Fibroblast of lung (primary cell): ENCODE data around the gene SH3GL2. TPM values are rescaled to one million over a fixed set of nuclear protein-coding genes. Genes with fewer than 3 reads are reported as not detected.

Experiments
- DNase-seq, 2 donors: peaks; one replicate each; pipeline versions ENCODE4 v3.0.0 to v3.0.0-alpha.2; 2010; ENCODE audit warnings: low read depth in 2 of 2
- H2AFZ ChIP-seq: 2 replicates; pipeline ENCODE4 v1.5.1; 2012; ENCODE audit warnings: low read length, control low read depth, inconsistent platforms
- H3K27ac ChIP-seq: 2 replicates; pipeline ENCODE4 v1.5.1; 2011; ENCODE audit warnings: low read length, control low read depth; ENCODE audit not compliant: insufficient read depth
- H3K27me3 ChIP-seq: 2 replicates; pipeline ENCODE4 v1.5.1; 2011; ENCODE audit warnings: mild to moderate bottlenecking, low read length; ENCODE audit not compliant: control insufficient read depth, insufficient read depth
- H3K36me3 ChIP-seq: 2 replicates; pipeline ENCODE4 v1.5.1; 2011; ENCODE audit warnings: low read length; ENCODE audit not compliant: control insufficient read depth, insufficient read depth
- H3K4me1 ChIP-seq: 2 replicates; pipeline ENCODE4 v1.5.1; 2011; ENCODE audit warnings: low read length; ENCODE audit not compliant: control insufficient read depth, insufficient read depth; ENCODE audit errors: extremely low read depth
- H3K4me2 ChIP-seq: 2 replicates; pipeline ENCODE4 v1.5.1; 2011; ENCODE audit warnings: low read length, control low read depth; ENCODE audit not compliant: insufficient read depth; ENCODE audit errors: extremely low read depth
- H3K4me3 ChIP-seq, 4 experiments: fragments of 200-600 bp in 1 of 4; sonication (generic) in 1 of 4; replicated peaks in 1 of 4; 2 replicates each; pipeline ENCODE4 v1.5.1; 2011 to 2016; ENCODE audit warnings: low read length in 4 of 4, low read depth in 3 of 4, mild to moderate bottlenecking in 3 of 4, control low read depth in 2 of 4, inconsistent platforms in 1 of 4, mixed read lengths in 1 of 4; ENCODE audit not compliant: insufficient read depth in 1 of 4; ENCODE audit errors: control extremely low read depth in 1 of 4
- H3K79me2 ChIP-seq: 2 replicates; pipeline ENCODE4 v1.5.1; 2012; ENCODE audit warnings: mild to moderate bottlenecking, low read length, inconsistent platforms; ENCODE audit not compliant: control insufficient read depth, insufficient read depth
- H3K9ac ChIP-seq: 2 replicates; pipeline ENCODE4 v1.5.1; 2011; ENCODE audit warnings: mild to moderate bottlenecking, low read length, control low read depth; ENCODE audit not compliant: insufficient read depth
- H3K9me3 ChIP-seq: 2 replicates; pipeline ENCODE4 v1.5.1; 2012; ENCODE audit warnings: low read depth, low read length; ENCODE audit not compliant: control insufficient read depth, insufficient read depth
- H4K20me1 ChIP-seq: 2 replicates; pipeline ENCODE4 v1.5.1; 2011; ENCODE audit warnings: low read length; ENCODE audit not compliant: control insufficient read depth, insufficient read depth; ENCODE audit errors: extremely low read depth
- EZH2 ChIP-seq: IDR thresholded peaks from 2 replicates; pipeline ENCODE4 v1.5.1; 2012; ENCODE audit warnings: low read length, control low read depth, mild to moderate bottlenecking; ENCODE audit errors: missing control alignments
- polyA plus RNA-seq, 2 donors: library from polyadenylated mRNA; depleted of rRNA in 1 of 2; stranded (reverse) in 1 of 2; unstranded in 1 of 2; fragments of >200 nt; gene quantifications; 2 replicates each; pipeline ENCODE4 v1.2.1, GENCODE V29; 2011 to 2012; ENCODE audit warnings: missing spikeins in 1 of 2
- total RNA-seq: library from RNA; depleted of rRNA; stranded (reverse); fragments of >200 nt; gene quantifications from 2 replicates; pipeline ENCODE4 v1.2.1, GENCODE V29; 2014
- TF ChIP-seq, protein P1 (sequence below), 2 donors: IDR thresholded peaks in 1 of 2; conservative IDR thresholded peaks in 1 of 2; 1 replicate in 1 of 2; 2 replicates in 1 of 2; pipeline ENCODE4 v1.5.1; 2011 to 2012; ENCODE audit warnings: low read length in 2 of 2, control low read depth in 1 of 2, inconsistent platforms in 1 of 2, low read depth in 1 of 2, mild to moderate bottlenecking in 1 of 2

Gene SH3GL2
- total and polyA plus RNA-seq, 2 donors (not counting 1 experiment from before 2014, with no cell fraction given): 0.17 TPM; not detected in 1

GRCh38 chr9:17810728-17811571 lies 232.1 kb downstream of the SH3GL2 start:
- no peak overlapping the region for H3K27ac ChIP-seq
- no peak for TF ChIP-seq EZH2
- TF ChIP-seq, protein P1, sequence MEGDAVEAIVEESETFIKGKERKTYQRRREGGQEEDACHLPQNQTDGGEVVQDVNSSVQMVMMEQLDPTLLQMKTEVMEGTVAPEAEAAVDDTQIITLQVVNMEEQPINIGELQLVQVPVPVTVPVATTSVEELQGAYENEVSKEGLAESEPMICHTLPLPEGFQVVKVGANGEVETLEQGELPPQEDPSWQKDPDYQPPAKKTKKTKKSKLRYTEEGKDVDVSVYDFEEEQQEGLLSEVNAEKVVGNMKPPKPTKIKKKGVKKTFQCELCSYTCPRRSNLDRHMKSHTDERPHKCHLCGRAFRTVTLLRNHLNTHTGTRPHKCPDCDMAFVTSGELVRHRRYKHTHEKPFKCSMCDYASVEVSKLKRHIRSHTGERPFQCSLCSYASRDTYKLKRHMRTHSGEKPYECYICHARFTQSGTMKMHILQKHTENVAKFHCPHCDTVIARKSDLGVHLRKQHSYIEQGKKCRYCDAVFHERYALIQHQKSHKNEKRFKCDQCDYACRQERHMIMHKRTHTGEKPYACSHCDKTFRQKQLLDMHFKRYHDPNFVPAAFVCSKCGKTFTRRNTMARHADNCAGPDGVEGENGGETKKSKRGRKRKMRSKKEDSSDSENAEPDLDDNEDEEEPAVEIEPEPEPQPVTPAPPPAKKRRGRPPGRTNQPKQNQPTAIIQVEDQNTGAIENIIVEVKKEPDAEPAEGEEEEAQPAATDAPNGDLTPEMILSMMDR (conservative IDR thresholded peaks at IDR 0.05 in 1 of 2, IDR thresholded peaks at IDR 0.05 in 1 of 2; ENCODE audit: low read depth in 1 of 2, low read length in 2 of 2): peak; percentile 83 to 88
- no peaks in the 10 kb centered on the region for H3K36me3 ChIP-seq
- no peak overlapping the region for H3K4me3 ChIP-seq
- no peak overlapping the region for H2AFZ ChIP-seq
- no peaks in the 10 kb centered on the region for H3K79me2 ChIP-seq
- no peak overlapping the region for H3K4me2 ChIP-seq
- peak; percentile 31 to 79 for DNase-seq
- no peaks in the 10 kb centered on the region for H4K20me1 ChIP-seq
- H3K9ac ChIP-seq: no peak overlapping the region
- no peaks in the 10 kb centered on the region for H3K27me3 ChIP-seq
- H3K9me3 ChIP-seq: no peaks in the 10 kb centered on the region
- H3K4me1 ChIP-seq: no peaks in the 10 kb centered on the region

DNA sequence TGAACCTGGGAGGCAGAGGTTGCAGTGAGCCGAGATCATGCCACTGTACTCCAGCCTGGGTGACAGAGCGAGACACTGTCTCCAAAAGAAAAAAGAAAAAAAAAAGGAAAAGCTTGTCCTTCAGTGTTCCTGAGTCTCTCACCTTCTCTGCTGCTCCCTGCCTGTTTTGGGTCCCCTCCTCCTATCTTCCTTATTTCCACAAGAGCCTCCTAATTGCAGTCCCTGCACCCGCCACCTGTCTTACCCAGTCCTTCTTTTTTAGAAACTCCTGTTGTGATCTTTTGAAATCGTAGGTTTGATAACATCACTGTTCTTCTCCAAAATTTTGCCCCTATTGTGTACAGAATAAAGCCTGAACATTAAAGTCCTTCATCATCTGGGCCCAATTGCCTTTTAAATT lies 234.9 kb downstream of the SH3GL2 start:
- H3K4me1 ChIP-seq: no peaks in the 10 kb centered on the region
- no peaks in the 10 kb centered on the region for H3K27me3 ChIP-seq
- TF ChIP-seq EZH2: no peak
- TF ChIP-seq, protein P1 (conservative IDR thresholded peaks at IDR 0.05 in 1 of 2, IDR thresholded peaks at IDR 0.05 in 1 of 2; ENCODE audit: low read depth in 1 of 2, low read length in 2 of 2): no peak

DNA sequence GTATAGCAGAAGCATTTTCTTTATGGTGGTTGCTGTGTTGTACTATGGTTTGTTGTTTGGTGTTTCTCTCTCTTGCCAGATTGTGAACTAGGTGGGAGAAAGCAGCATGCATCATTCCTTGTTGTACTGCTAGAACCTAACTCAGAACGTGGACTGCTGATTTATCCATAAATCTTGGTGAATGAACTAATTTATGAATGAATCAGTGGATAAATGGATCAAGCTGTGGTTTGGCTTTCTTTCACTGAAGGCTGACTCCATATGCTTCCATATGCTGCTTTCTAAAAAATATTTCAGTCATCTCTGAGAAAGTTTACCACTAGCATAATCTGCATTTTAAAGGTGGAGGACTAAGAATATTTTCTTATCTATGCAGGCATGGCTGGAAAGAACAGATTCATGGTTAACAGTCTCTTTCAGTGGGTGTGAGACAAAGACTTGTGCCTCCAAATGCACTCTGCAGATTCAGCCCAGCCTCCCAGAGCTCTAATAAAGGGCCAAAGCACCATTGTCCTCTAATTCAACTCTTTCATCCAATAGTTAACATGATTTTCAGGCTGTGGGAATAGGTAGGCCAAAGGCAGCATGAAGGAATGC lies 237.7 kb downstream of the SH3GL2 start:
- TF ChIP-seq EZH2: no peak
- TF ChIP-seq, protein P1 (conservative IDR thresholded peaks at IDR 0.05 in 1 of 2, IDR thresholded peaks at IDR 0.05 in 1 of 2; ENCODE audit: low read depth in 1 of 2, low read length in 2 of 2): no peak

More for the DNA sequence above, 234.9 kb downstream of the SH3GL2 start:
- H3K27ac ChIP-seq: no peak overlapping the region
- no peak for DNase-seq
- H3K9ac ChIP-seq: no peak overlapping the region
- H3K9me3 ChIP-seq: no peaks in the 10 kb centered on the region
- no peaks in the 10 kb centered on the region for H4K20me1 ChIP-seq
- no peak overlapping the region for H2AFZ ChIP-seq
- no peaks in the 10 kb centered on the region for H3K79me2 ChIP-seq
- H3K4me2 ChIP-seq: no peak overlapping the region
- H3K36me3 ChIP-seq: no peaks in the 10 kb centered on the region
- no peak overlapping the region for H3K4me3 ChIP-seq

More for the DNA sequence above, 237.7 kb downstream of the SH3GL2 start:
- Histone ChIP-seq H3K4me2 (no peak overlapping the region), H3K4me1 (no peaks in the 10 kb centered on the region), H3K27ac (no peak overlapping the region), H3K36me3 (no peaks in the 10 kb centered on the region), H3K4me3 (no peak overlapping the region), H3K9ac (no peak overlapping the region), H2AFZ (no peak overlapping the region), H3K79me2 (no peaks in the 10 kb centered on the region), H4K20me1 (no peaks in the 10 kb centered on the region), H3K9me3 (no peaks in the 10 kb centered on the region), H3K27me3 (no peaks in the 10 kb centered on the region)
- no peak for DNase-seq
